GM21367 (cell line): Measurements from ENCODE around the gene TBCE.

Source experiments
- ATAC-seq: cut with Tn5 transposase; IDR thresholded peaks from one replicate; pipeline ENCODE4 v1.9.1; 2021; ENCODE audit not compliant: unreplicated experiment

Gene TBCE

GRCh38 chr1:235367000-235367908 lies at the start of gene TBCE:
Gene TBCE, plus strand, starts transcription at chr1:235367427. Its CDS starts 12,623 bp downstream, at chr1:235380050.
- peak; percentile 100 for ATAC-seq

GRCh38 chr1:235319255-235319654 lies 48.0 kb upstream of the TBCE start:
- no peak for ATAC-seq

GRCh38 chr1:235320521-235321179 lies 46.6 kb upstream of the TBCE start:
- ATAC-seq, result no peak

GRCh38 chr1:235324296-235324695 lies 42.9 kb upstream of the TBCE start:
- ATAC-seq, result no peak

- no peak for ATAC-seq
Observed at GRCh38 chr1:235325139-235325538, 42.1 kb upstream of the TBCE start.

- no peak for ATAC-seq
Observed at GRCh38 chr1:235325854-235326253, 41.4 kb upstream of the TBCE start.

GRCh38 chr1:235326719-235327558 lies 40.3 kb upstream of the TBCE start:
- ATAC-seq, result no peak

- ATAC-seq, result no peak
Observed at GRCh38 chr1:235327559-235328270, 39.5 kb upstream of the TBCE start, which contains the start of gene ARID4B. Gene ARID4B, minus strand, starts transcription at chr1:235328179. Its CDS starts 1,260 bp downstream, at chr1:235326919.

- peak; percentile 48 for ATAC-seq
Observed at GRCh38 chr1:235328271-235329138, 38.7 kb upstream of the TBCE start, which contains the start of gene GGPS1. Gene GGPS1, plus strand, starts transcription at chr1:235328570. Its CDS starts 6,695 bp downstream, at chr1:235335265.

- peak; percentile 21 for ATAC-seq
Observed at GRCh38 chr1:235329139-235329902, 37.9 kb upstream of the TBCE start.

GRCh38 chr1:235330918-235331285 lies 36.3 kb upstream of the TBCE start:
- ATAC-seq, result no peak

- no peak for ATAC-seq
Observed at GRCh38 chr1:235331401-235331800, 35.8 kb upstream of the TBCE start.

- ATAC-seq, result no peak
Observed at GRCh38 chr1:235336903-235337302, 30.3 kb upstream of the TBCE start.

- ATAC-seq, result no peak
Observed at GRCh38 chr1:235339746-235340145, 27.5 kb upstream of the TBCE start.

GRCh38 chr1:235341334-235341733 lies 25.9 kb upstream of the TBCE start:
- ATAC-seq, result no peak

- no peak for ATAC-seq
Observed at GRCh38 chr1:235342039-235342438, 25.2 kb upstream of the TBCE start.

GRCh38 chr1:235342471-235342870 lies 24.8 kb upstream of the TBCE start:
- no peak for ATAC-seq

- ATAC-seq, result no peak
Observed at GRCh38 chr1:235343726-235344125, 23.5 kb upstream of the TBCE start.

GRCh38 chr1:235351441-235351840 lies 15.8 kb upstream of the TBCE start:
- ATAC-seq, result no peak
